ENCODE data around the gene SLC7A1.

Gene SLC7A1

GRCh38 chr13:29509999-29510589 is 85.4 kb downstream of the SLC7A1 start:
- H3K27me3 ChIP-seq (ENCODE audit: insufficient read depth, low read length, poor library complexity): no peaks in the 10 kb centered on the region
- H4K5ac ChIP-seq (ENCODE audit: low read length): no peak overlapping the region
- no peak overlapping the region for H3K4me2 ChIP-seq (ENCODE audit: low read length)
- WGBS (ENCODE audit: extremely low coverage, insufficient coverage, low lambda C conversion rate): no CpG with 5 or more reads among the region's 14 CpGs
- H2AK5ac ChIP-seq (ENCODE audit: low read length): no peak overlapping the region
- no peak overlapping the region for H2BK5ac ChIP-seq (ENCODE audit: low read length)
- no peak overlapping the region for H3K4ac ChIP-seq (ENCODE audit: low read depth, low read length)
- no peaks in the 10 kb centered on the region for H3K79me2 ChIP-seq (ENCODE audit: control insufficient read depth, insufficient read depth, low read length)
- H3K23ac ChIP-seq (ENCODE audit: low read length): no peak overlapping the region
- no peaks in the 10 kb centered on the region for H3K79me1 ChIP-seq (ENCODE audit: low read length)
- H3K4me1 ChIP-seq (ENCODE audit: control insufficient read depth, low read depth, low read length): no peaks in the 10 kb centered on the region
- peaks cover 8% of the 10 kb centered on the region for H3K36me3 ChIP-seq (ENCODE audit: control insufficient read depth, insufficient read depth, low read length)
- H2BK15ac ChIP-seq (replicated peaks; ENCODE audit: low read depth): no peak overlapping the region
- no peak overlapping the region for H3K27ac ChIP-seq (ENCODE audit: low read depth, low read length)
- H3K56ac ChIP-seq (ENCODE audit: low read length): no peak overlapping the region
- H3K4me3 ChIP-seq (ENCODE audit: low read length): no peak overlapping the region
- no peak overlapping the region for H3K18ac ChIP-seq (ENCODE audit: low read length)
- DNase-seq: no peak
- no peak overlapping the region for H3K9ac ChIP-seq (ENCODE audit: low read length)
- H2BK120ac ChIP-seq (ENCODE audit: low read depth, low read length): no peak overlapping the region
- H4K8ac ChIP-seq (ENCODE audit: low read depth, low read length): no peak overlapping the region

GRCh38 chr13:29508876-29509252 is 86.6 kb downstream of the SLC7A1 start:
- H3K4me1 ChIP-seq (ENCODE audit: control insufficient read depth, low read depth, low read length): no peaks in the 10 kb centered on the region
- no peak overlapping the region for H2AK5ac ChIP-seq (ENCODE audit: low read length)
- no peak overlapping the region for H3K23ac ChIP-seq (ENCODE audit: low read length)
- no peak overlapping the region for H3K56ac ChIP-seq (ENCODE audit: low read length)
- H3K18ac ChIP-seq (ENCODE audit: low read length): no peak overlapping the region
- WGBS (ENCODE audit: extremely low coverage, insufficient coverage, low lambda C conversion rate): no CpG with 5 or more reads among the region's 4 CpGs
- no peaks in the 10 kb centered on the region for H3K79me1 ChIP-seq (ENCODE audit: low read length)
- no peak for DNase-seq
- H3K27ac ChIP-seq (ENCODE audit: low read depth, low read length): no peak overlapping the region
- no peak overlapping the region for H2BK120ac ChIP-seq (ENCODE audit: low read depth, low read length)
- no peak overlapping the region for H2BK15ac ChIP-seq (replicated peaks; ENCODE audit: low read depth)
- no peak overlapping the region for H2BK5ac ChIP-seq (ENCODE audit: low read length)
- no peak overlapping the region for H4K5ac ChIP-seq (ENCODE audit: low read length)
- no peaks in the 10 kb centered on the region for H3K79me2 ChIP-seq (ENCODE audit: control insufficient read depth, insufficient read depth, low read length)
- no peak overlapping the region for H3K9ac ChIP-seq (ENCODE audit: low read length)
- no peaks in the 10 kb centered on the region for H3K27me3 ChIP-seq (ENCODE audit: insufficient read depth, low read length, poor library complexity)
- H3K4me3 ChIP-seq (ENCODE audit: low read length): no peak overlapping the region
- H4K8ac ChIP-seq (ENCODE audit: low read depth, low read length): no peak overlapping the region
- no peak overlapping the region for H3K4ac ChIP-seq (ENCODE audit: low read depth, low read length)
- peaks cover 8% of the 10 kb centered on the region for H3K36me3 ChIP-seq (ENCODE audit: control insufficient read depth, insufficient read depth, low read length)
- H3K4me2 ChIP-seq (ENCODE audit: low read length): no peak overlapping the region

- no peaks in the 10 kb centered on the region for H3K79me2 ChIP-seq (ENCODE audit: control insufficient read depth, insufficient read depth, low read length)
- H3K79me1 ChIP-seq (ENCODE audit: low read length): no peaks in the 10 kb centered on the region
- H3K36me3 ChIP-seq (ENCODE audit: control insufficient read depth, insufficient read depth, low read length): peaks cover 3% of the 10 kb centered on the region
- H3K27ac ChIP-seq (ENCODE audit: low read depth, low read length): no peak overlapping the region
- H3K18ac ChIP-seq (ENCODE audit: low read length): no peak overlapping the region
- no peak overlapping the region for H2BK5ac ChIP-seq (ENCODE audit: low read length)
- no peak overlapping the region for H2AK5ac ChIP-seq (ENCODE audit: low read length)
- no peaks in the 10 kb centered on the region for H3K4me1 ChIP-seq (ENCODE audit: control insufficient read depth, low read depth, low read length)
- H2BK15ac ChIP-seq (replicated peaks; ENCODE audit: low read depth): no peak overlapping the region
- no peak overlapping the region for H3K23ac ChIP-seq (ENCODE audit: low read length)
- H3K4me2 ChIP-seq (ENCODE audit: low read length): no peak overlapping the region
- no peak overlapping the region for H4K5ac ChIP-seq (ENCODE audit: low read length)
- no peak overlapping the region for H3K9ac ChIP-seq (ENCODE audit: low read length)
- no CpG with 5 or more reads among the region's 16 CpGs for WGBS (ENCODE audit: extremely low coverage, insufficient coverage, low lambda C conversion rate)
- peak; percentile 77 for DNase-seq
- H3K4ac ChIP-seq (ENCODE audit: low read depth, low read length): no peak overlapping the region
- H4K8ac ChIP-seq (ENCODE audit: low read depth, low read length): no peak overlapping the region
- no peaks in the 10 kb centered on the region for H3K27me3 ChIP-seq (ENCODE audit: insufficient read depth, low read length, poor library complexity)
- no peak overlapping the region for H3K4me3 ChIP-seq (ENCODE audit: low read length)
- no peak overlapping the region for H3K56ac ChIP-seq (ENCODE audit: low read length)
- H2BK120ac ChIP-seq (ENCODE audit: low read depth, low read length): no peak overlapping the region
Measured at GRCh38 chr13:29508130-29508875, 87.2 kb downstream of the SLC7A1 start.

- no peak overlapping the region for H3K9ac ChIP-seq (ENCODE audit: low read length)
- H3K4me1 ChIP-seq (ENCODE audit: control insufficient read depth, low read depth, low read length): no peaks in the 10 kb centered on the region
- H3K36me3 ChIP-seq (ENCODE audit: control insufficient read depth, insufficient read depth, low read length): no peaks in the 10 kb centered on the region
- H3K18ac ChIP-seq (ENCODE audit: low read length): no peak overlapping the region
- no peak overlapping the region for H3K4ac ChIP-seq (ENCODE audit: low read depth, low read length)
- DNase-seq: no peak
- H3K4me3 ChIP-seq (ENCODE audit: low read length): no peak overlapping the region
- H3K79me1 ChIP-seq (ENCODE audit: low read length): no peaks in the 10 kb centered on the region
- WGBS (ENCODE audit: extremely low coverage, insufficient coverage, low lambda C conversion rate): no CpG with 5 or more reads among the region's 14 CpGs
- no peak overlapping the region for H2BK120ac ChIP-seq (ENCODE audit: low read depth, low read length)
- no peak overlapping the region for H3K23ac ChIP-seq (ENCODE audit: low read length)
- H2BK15ac ChIP-seq (replicated peaks; ENCODE audit: low read depth): no peak overlapping the region
- H3K27me3 ChIP-seq (ENCODE audit: insufficient read depth, low read length, poor library complexity): no peaks in the 10 kb centered on the region
- no peak overlapping the region for H4K5ac ChIP-seq (ENCODE audit: low read length)
- H3K4me2 ChIP-seq (ENCODE audit: low read length): no peak overlapping the region
- no peak overlapping the region for H2AK5ac ChIP-seq (ENCODE audit: low read length)
- H2BK5ac ChIP-seq (ENCODE audit: low read length): no peak overlapping the region
- no peaks in the 10 kb centered on the region for H3K79me2 ChIP-seq (ENCODE audit: control insufficient read depth, insufficient read depth, low read length)
- H3K27ac ChIP-seq (ENCODE audit: low read depth, low read length): no peak overlapping the region
- H4K8ac ChIP-seq (ENCODE audit: low read depth, low read length): no peak overlapping the region
- no peak overlapping the region for H3K56ac ChIP-seq (ENCODE audit: low read length)
Measured at GRCh38 chr13:29507356-29507755, 88.1 kb downstream of the SLC7A1 start.

- Histone ChIP-seq H3K36me3 (ENCODE audit: control insufficient read depth, insufficient read depth, low read length) (no peaks in the 10 kb centered on the region), H2BK15ac (replicated peaks; ENCODE audit: low read depth) (no peak overlapping the region), H3K27me3 (ENCODE audit: insufficient read depth, low read length, poor library complexity) (no peaks in the 10 kb centered on the region), H3K23ac (ENCODE audit: low read length) (no peak overlapping the region), H3K18ac (ENCODE audit: low read length) (no peak overlapping the region), H4K5ac (ENCODE audit: low read length) (no peak overlapping the region), H2BK5ac (ENCODE audit: low read length) (no peak overlapping the region), H3K4me1 (ENCODE audit: control insufficient read depth, low read depth, low read length) (no peaks in the 10 kb centered on the region), H3K79me2 (ENCODE audit: control insufficient read depth, insufficient read depth, low read length) (no peaks in the 10 kb centered on the region), H3K4me2 (ENCODE audit: low read length) (no peak overlapping the region), H3K4ac (ENCODE audit: low read depth, low read length) (no peak overlapping the region), H2AK5ac (ENCODE audit: low read length) (no peak overlapping the region), H3K27ac (ENCODE audit: low read depth, low read length) (no peak overlapping the region), H4K8ac (ENCODE audit: low read depth, low read length) (no peak overlapping the region), H3K4me3 (ENCODE audit: low read length) (no peak overlapping the region), H3K79me1 (ENCODE audit: low read length) (no peaks in the 10 kb centered on the region), H2BK120ac (ENCODE audit: low read depth, low read length) (no peak overlapping the region), H3K56ac (ENCODE audit: low read length) (no peak overlapping the region), H3K9ac (ENCODE audit: low read length) (no peak overlapping the region)
- no peak for DNase-seq
- no CpG with 5 or more reads among the region's 10 CpGs for WGBS (ENCODE audit: extremely low coverage, insufficient coverage, low lambda C conversion rate)
Measured at GRCh38 chr13:29505950-29506349, 89.5 kb downstream of the SLC7A1 start.

GRCh38 chr13:29505511-29505910 is 90.0 kb downstream of the SLC7A1 start:
- Histone ChIP-seq H2BK15ac (replicated peaks; ENCODE audit: low read depth) (no peak overlapping the region), H3K23ac (ENCODE audit: low read length) (no peak overlapping the region), H3K4me2 (ENCODE audit: low read length) (no peak overlapping the region), H2BK5ac (ENCODE audit: low read length) (no peak overlapping the region), H3K27ac (ENCODE audit: low read depth, low read length) (no peak overlapping the region), H2BK120ac (ENCODE audit: low read depth, low read length) (no peak overlapping the region), H3K36me3 (ENCODE audit: control insufficient read depth, insufficient read depth, low read length) (no peaks in the 10 kb centered on the region), H3K9ac (ENCODE audit: low read length) (no peak overlapping the region), H3K18ac (ENCODE audit: low read length) (no peak overlapping the region), H3K56ac (ENCODE audit: low read length) (no peak overlapping the region), H4K5ac (ENCODE audit: low read length) (no peak overlapping the region), H3K27me3 (ENCODE audit: insufficient read depth, low read length, poor library complexity) (no peaks in the 10 kb centered on the region), H4K8ac (ENCODE audit: low read depth, low read length) (no peak overlapping the region), H3K4me3 (ENCODE audit: low read length) (no peak overlapping the region), H3K4ac (ENCODE audit: low read depth, low read length) (no peak overlapping the region), H3K79me2 (ENCODE audit: control insufficient read depth, insufficient read depth, low read length) (no peaks in the 10 kb centered on the region), H2AK5ac (ENCODE audit: low read length) (no peak overlapping the region), H3K79me1 (ENCODE audit: low read length) (no peaks in the 10 kb centered on the region), H3K4me1 (ENCODE audit: control insufficient read depth, low read depth, low read length) (no peaks in the 10 kb centered on the region)
- DNase-seq: no peak
- no CpG with 5 or more reads among the region's 17 CpGs for WGBS (ENCODE audit: extremely low coverage, insufficient coverage, low lambda C conversion rate)
